Left lung (tissue), 10 donors: ENCODE data around the gene FRG2. TPM values are rescaled to one million over a fixed set of nuclear protein-coding genes. Genes with fewer than 3 reads are reported as not detected.
"Not testable (repeated sequence)": the region's sequence is repeated elsewhere in the genome, so short reads cannot be mapped to it uniquely, and the experiment has no call there.

Experiments used
- ATAC-seq: fragments of 200-7000 bp; cut with Tn5 transposase; one replicate; pipeline ENCODE4 v1.9.1; 2020; ENCODE audit warnings: moderate library complexity
- DNase-seq, 4 donors: peaks; one replicate each; pipeline ENCODE4 v3.0.0-alpha.2; 2013 to 2020
- H3K27ac ChIP-seq, 2 donors: fragments of 200-600 bp; sonication (generic) in 1 of 2; one replicate each; pipeline versions ENCODE4 v1.5.0 to v1.8.0; 2020 to 2021
- H3K27me3 ChIP-seq, 2 donors: fragments of 200-600 bp; sonication (generic) in 1 of 2; one replicate each; pipeline versions ENCODE4 v1.5.0 to v1.8.0; 2020 to 2021
- H3K36me3 ChIP-seq, 2 donors: fragments of 200-600 bp; sonication (generic) in 1 of 2; one replicate each; pipeline versions ENCODE4 v1.5.0 to v1.8.0; 2020 to 2021
- H3K4me1 ChIP-seq, 2 donors: fragments of 200-600 bp; one replicate each; pipeline ENCODE4 v1.8.0; 2021
- H3K4me3 ChIP-seq, 2 donors: fragments of 200-600 bp; sonication (generic) in 1 of 2; one replicate each; pipeline versions ENCODE4 v1.5.0 to v1.8.0; 2020 to 2021; ENCODE audit warnings: mild to moderate bottlenecking in 1 of 2
- H3K9me3 ChIP-seq, 2 donors: fragments of 200-600 bp; sonication (generic) in 1 of 2; one replicate each; pipeline versions ENCODE4 v1.5.0 to v1.8.0; 2020 to 2021
- CTCF ChIP-seq, 2 donors: fragments of 200-600 bp; sonication (generic) in 1 of 2; IDR thresholded peaks; one replicate each; pipeline versions ENCODE4 v1.5.0 to v1.8.0; 2021; ENCODE audit warnings: antibody characterized with exemption in 2 of 2
- intact Hi-C, 2 donors: fragments of 100-400 bp; cut with DNase I; formaldehyde crosslinking; loops; one replicate each; pipeline versions ENCODE4 v1.11.2 to v1.14.2; 2022
- polyA plus RNA-seq, 6 donors: library from polyadenylated mRNA; unstranded; fragments of 120-200 nt; gene quantifications; one replicate each; pipeline ENCODE4 v1.2.1, GENCODE V29; 2013; ENCODE audit not compliant: insufficient read length in 6 of 6
- total RNA-seq, 2 donors: library from RNA; stranded (reverse); fragmentation: NEBNext Ultra II Directional; extraction: Animal tissue kit (Norgen Biotek cat#: 25700); gene quantifications; one replicate each; pipeline ENCODE4 v1.2.1, GENCODE V29; 2021
- donor health status: DM: no; HTN: yes; CAD: no.
- donor health status: DM: no; HTN: no; CAD: no.

FRG2 gene
- total and polyA plus RNA-seq, 8 donors: 0.08 TPM; not detected in 7

DNA sequence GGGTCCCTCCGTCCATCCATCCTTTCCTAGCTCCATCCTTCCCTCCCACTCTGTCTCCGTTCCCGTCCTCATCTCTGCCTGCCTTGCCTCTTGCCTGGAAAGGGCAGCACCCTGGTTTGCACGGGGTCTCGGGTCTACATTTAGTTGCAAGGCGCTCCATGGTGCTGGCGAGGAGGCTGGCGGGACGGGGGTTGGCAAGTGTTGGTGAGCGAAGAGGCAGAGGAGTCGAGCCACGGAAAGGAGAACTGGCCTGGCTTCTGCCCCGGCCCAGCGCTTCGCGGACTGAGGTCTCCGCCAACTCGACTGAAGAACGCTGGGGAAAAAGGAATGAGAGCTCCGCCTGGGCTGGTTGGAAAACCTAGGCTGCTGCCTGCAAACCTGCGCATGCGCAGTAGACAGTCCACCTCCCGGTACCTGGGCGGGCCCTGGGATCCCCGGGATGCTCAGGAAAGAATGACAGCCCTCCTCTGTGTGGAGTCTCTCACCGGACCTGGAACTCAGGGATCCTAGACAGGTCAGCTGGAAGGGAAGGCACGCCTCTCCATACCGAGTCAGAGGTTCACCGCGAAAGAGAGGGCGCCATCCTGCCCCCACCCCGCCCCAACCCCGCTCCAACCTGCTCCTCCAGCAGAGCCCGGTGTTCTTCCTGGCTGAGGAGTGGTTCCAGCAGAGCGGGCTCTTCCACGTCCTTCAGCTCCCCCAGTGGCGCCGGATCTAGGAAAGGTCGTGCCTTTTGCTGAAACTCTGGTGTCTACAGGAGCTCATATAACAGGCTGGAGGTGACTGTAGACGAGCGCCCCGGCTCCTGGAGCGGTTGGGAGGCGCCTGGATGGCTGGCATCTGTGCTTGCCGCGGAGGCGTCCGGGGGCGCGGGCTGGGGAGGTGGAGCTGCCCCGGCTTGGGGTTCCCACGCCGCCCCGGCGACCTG is 6.0 kb downstream of the FRG2 start:
- peak in 2 of 4 donors; percentile 51 to 82 for DNase-seq
- Histone ChIP-seq H3K27ac (no peak overlapping the region), H3K27me3 (peaks cover 31 to 73% of the 10 kb centered on the region in 2 donors), H3K4me3 (no peak overlapping the region), H3K4me1 (no peaks in the 10 kb centered on the region), H3K9me3 (no peaks in the 10 kb centered on the region), H3K36me3 (no peaks in the 10 kb centered on the region)
- no peak for TF ChIP-seq CTCF (IDR thresholded peaks at IDR 0.05)
- peak; percentile 62 for ATAC-seq
- intact Hi-C loops: no loop called here

DNA sequence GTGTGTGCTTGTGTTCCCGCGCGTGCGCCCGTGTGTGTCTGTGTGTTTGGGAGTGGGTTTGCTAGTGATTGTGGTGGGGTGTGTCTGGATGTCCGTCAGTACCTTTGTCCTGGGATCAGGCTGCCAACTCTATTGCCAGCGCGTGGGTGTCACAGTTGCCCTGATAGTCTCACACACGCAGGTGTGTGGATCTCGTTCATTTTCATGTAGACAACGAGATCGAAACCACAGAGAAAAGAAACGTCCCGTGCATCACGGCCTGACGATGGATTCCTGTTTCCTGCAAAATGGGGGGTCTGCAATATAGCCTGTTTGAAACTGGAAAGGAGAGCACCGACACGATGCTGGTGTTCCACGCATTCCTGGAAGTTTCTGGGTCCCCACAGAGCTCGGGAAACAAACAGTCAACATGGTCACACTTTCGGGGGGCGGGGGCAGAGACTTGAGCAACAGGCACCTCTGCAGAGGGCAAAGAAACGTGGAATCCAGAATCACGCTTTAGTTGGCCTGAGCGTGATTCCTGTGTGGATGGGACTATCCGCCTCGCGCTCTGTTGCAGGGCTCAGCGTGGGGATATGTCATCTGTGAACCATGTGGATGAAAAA is 7.1 kb downstream of the FRG2 start:
- H3K27ac ChIP-seq, intact Hi-C loops, H3K4me3 ChIP-seq, H3K9me3 ChIP-seq, H3K36me3 ChIP-seq, H3K4me1 ChIP-seq, DNase-seq, ATAC-seq: not testable (repeated sequence)
- peaks cover 39 to 79% of the 10 kb centered on the region in 2 donors for H3K27me3 ChIP-seq

GRCh38 chr4:190019023-190019858 is 7.8 kb downstream of the FRG2 start:
- Histone ChIP-seq H3K27ac (no peak overlapping the region), H3K4me1 (no peaks in the 10 kb centered on the region), H3K27me3 (peaks cover 46 to 86% of the 10 kb centered on the region in 2 donors), H3K9me3 (no peaks in the 10 kb centered on the region), H3K36me3 (no peaks in the 10 kb centered on the region), H3K4me3 (no peak overlapping the region)
- no peak for ATAC-seq
- DNase-seq: peak in 1 of 4 donors; percentile 78
- intact Hi-C loops: no loop called here
- no peak for TF ChIP-seq CTCF (IDR thresholded peaks at IDR 0.05)

GRCh38 chr4:190018201-190018920 is 8.7 kb downstream of the FRG2 start:
- TF ChIP-seq CTCF (IDR thresholded peaks at IDR 0.05): no peak
- Histone ChIP-seq H3K4me1 (no peaks in the 10 kb centered on the region), H3K4me3 (no peak overlapping the region), H3K27me3 (peaks cover 49 to 92% of the 10 kb centered on the region in 2 donors), H3K27ac (no peak overlapping the region), H3K9me3 (no peaks in the 10 kb centered on the region), H3K36me3 (no peaks in the 10 kb centered on the region)
- peak in 1 of 4 donors; percentile 57 for DNase-seq
- ATAC-seq: no peak
- intact Hi-C loops: no loop called here
